Activated CD4-positive, alpha-beta T cell treated with anti-CD3 and anti-CD28 coated beads, Interleukin-2, amount 50 U/mL, for 16 hours (primary cell): ENCODE data around the gene HRH1.
A peak's percentile ranks its signal among the peaks of the same experiment; 100 is the strongest.
"Not testable (repeated sequence)": the region's sequence is repeated elsewhere in the genome, so short reads cannot be mapped to it uniquely, and the experiment has no call there.

Source experiments
- DNase-seq: peaks from one replicate; pipeline ENCODE4 v3.0.0-alpha.2; 2020

The HRH1 gene

GRCh38 chr3:11206953-11207352 lies 52.7 kb downstream of the HRH1 start:
- no peak for DNase-seq

- no peak for DNase-seq
Measured at GRCh38 chr3:11211531-11212298, 57.4 kb downstream of the HRH1 start.

DNA sequence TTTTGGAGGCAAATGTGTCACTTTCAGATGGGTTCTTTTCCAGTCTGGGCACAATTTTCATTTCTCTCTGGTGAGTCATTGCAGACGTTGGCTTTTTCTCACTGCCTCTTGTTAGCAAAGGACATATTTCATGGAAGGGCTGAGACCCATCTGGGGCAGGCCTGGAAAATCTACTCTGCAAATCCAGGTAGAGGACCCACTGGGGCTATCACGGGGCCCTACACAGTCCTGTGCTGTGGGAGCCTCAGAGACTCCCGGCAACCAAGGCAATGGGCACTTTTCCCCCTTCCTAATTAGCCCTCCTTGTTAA lies 58.0 kb downstream of the HRH1 start:
- DNase-seq: no peak

GRCh38 chr3:11212784-11213183 lies 58.5 kb downstream of the HRH1 start:
- DNase-seq: no peak

DNA sequence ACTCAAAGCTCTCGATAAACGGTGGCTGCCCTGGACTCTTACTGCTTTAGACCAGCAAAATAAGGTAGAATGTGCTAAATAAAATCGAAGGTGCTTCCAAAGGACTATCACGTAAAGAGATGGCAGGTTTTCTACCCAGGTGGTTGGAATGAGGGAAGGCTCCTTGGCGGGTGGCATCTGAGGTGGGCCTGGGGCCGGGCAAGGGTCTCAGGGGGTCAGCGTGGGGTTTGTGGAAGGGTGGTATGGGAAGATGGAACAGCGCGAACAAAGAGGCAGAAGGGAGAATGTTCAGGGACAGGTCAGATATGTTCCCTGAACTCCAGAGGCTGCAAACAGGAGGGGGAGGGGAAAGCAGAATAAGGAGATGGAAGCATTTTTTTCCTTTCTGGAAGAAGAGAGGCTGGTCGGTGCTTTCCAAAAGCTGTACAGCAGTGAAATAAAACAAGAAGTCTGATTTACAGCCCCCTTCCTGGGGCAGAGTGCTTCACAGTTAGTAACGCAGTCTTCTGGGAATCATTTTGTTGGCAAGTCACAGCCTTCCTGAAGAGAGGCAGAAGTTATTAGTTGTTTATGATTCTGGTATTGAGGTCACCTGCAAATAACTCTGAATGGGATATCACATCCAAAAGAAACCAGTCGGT lies 59.6 kb downstream of the HRH1 start:
- DNase-seq: no peak

GRCh38 chr3:11214451-11214978 lies 60.2 kb downstream of the HRH1 start:
- no peak for DNase-seq

- DNase-seq: not testable (repeated sequence)
Measured at GRCh38 chr3:11217370-11217769, 63.1 kb downstream of the HRH1 start.

DNA sequence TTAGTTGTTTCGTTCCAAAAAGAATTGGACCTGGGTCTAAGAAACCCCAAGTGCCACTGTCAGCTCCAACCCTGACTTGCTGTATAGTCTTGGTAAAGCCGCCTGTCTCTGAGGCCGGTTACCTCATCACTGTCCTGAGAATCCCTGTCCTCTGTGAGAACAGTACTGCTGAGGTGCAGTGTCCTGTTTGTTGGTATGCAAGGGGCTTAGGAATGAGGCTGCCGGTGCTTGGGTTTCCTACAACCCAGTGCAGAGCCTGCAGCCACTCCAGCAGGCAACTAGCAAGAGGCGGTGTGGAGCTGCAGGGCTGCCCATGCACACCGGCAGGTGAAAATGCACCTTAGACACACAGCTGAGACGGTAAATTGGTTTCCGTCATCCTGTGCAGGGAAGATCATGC lies 65.9 kb downstream of the HRH1 start:
- DNase-seq: no peak

DNA sequence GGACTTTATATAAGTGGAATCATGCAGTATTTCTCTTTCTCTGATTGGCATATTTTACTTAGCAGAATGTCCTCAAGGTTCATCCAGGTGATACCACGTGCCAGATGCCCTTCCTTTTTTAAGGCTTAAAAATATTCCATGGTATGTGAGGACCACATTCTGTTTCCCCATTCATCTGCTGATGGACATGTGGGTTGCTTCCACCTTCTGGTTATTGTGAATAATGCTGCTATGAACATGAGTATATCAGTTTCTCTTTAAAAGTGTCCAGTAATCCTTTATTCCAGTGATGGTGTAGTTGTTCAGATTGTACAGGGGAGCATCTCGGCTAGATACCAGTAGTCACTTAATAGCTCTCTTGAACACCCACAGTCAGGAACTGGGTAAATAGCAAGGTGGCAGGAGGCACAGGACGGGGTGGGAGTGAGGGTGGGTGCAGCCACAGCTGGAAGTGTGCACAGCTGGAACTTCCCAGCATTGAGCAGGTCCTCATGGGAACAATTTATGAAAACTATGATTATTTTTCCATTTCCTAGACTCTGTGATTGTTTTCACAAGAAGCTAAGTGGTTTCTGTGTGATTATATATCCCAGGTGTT lies 67.6 kb downstream of the HRH1 start:
- no peak for DNase-seq

GRCh38 chr3:11224010-11224409 lies 69.7 kb downstream of the HRH1 start:
- no peak for DNase-seq

DNA sequence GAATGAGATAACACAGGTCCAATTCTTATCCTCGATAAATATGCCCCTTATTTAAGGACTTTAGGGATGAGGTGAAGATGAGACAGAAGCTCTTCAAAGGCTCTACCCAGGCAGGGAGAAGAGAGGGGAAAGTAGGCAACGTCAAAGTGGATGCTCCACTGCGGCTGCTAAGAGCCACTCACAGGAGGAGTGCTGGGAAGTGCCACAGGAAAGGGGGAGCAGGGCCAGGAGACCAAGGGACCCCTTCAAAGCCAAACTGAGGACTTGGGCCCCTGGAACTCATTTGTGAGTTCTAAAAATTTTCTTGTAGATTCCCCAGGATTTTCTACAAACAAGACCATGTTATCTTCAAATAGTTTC lies 70.6 kb downstream of the HRH1 start:
- DNase-seq: no peak

DNA sequence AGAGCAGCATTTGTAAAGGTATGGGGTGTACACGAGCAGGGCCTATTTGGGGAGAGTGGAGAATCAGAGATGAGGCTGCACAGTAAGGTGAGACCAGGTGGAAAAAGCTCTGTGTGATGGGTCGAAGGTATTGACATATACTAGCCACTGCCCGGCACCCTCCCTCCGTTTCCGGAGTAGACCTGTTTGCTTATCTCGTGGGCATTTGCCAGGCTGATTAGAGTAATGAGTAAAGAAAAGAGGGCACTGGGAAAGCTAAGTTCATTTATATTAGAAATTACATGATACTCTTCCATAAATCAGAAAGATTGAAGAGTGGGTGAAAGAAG lies 71.7 kb downstream of the HRH1 start:
- no peak for DNase-seq

- DNase-seq: no peak
Measured at GRCh38 chr3:11228041-11228440, 73.7 kb downstream of the HRH1 start.

GRCh38 chr3:11230125-11230524 lies 75.8 kb downstream of the HRH1 start:
- DNase-seq: no peak

DNA sequence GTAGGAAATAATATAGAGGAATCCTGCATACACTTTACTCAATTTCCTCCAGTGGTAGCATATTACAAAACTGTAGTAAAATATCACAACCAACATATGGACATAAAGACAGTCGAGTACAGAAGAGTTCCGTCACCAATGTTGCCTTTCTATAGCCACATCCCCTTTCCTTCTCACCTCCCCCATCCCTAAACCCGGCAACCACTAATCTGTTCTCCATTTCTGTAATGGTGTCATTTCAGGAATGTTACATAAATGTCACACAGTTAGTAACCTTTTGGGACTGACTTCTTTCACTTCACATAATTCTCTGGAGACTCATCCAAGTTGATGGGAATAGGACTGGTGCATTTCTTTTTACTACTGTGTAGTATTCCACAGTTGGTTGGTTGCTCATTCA lies 76.5 kb downstream of the HRH1 start:
- DNase-seq: no peak

GRCh38 chr3:11235385-11235784 lies 81.1 kb downstream of the HRH1 start:
- no peak for DNase-seq

DNA sequence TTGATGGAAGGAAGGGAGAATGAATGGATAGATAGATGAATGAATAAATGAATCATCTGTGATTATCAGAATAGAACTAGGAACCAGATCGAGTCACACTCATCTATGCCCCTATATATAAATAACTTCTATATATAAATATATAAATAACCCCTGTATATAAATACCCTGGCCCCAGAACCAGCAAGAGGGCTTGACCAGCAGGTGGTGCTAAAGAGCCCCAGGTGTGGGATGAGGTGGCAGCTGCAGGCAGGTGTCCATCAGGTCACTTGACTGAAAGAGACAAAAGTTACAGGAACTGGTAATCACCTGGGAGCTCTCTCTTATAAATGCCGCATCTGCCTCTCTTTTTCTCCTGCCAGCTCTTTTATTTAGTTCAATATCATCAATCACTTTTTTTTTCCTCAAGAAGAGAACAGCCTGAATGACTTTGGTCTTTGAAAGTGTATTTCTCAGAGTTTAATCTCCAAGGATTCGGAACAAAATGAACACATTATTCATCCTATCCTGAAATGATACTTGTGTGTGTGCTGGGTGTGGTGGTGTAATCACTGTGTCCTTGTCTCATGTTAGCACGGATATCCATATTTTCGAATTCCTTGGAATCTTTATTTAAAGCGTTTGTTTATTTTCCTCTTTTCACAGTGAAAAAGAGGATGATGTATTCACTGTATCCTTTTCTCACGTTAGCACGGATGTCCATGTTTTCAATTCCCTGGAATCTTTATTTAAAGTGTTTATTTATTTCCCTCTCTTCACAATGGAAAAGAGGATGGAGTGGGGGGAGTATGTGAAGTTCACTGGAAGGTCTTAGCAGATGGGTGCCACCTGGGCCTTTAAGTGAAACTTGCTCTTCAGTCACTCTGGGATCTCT lies 82.5 kb downstream of the HRH1 start:
- DNase-seq: peak; percentile 80

- peak; percentile 88 for DNase-seq
Measured at GRCh38 chr3:11238060-11238459, 83.8 kb downstream of the HRH1 start.

- peak; percentile 91 for DNase-seq
Measured at GRCh38 chr3:11238880-11239279, 84.6 kb downstream of the HRH1 start.

DNA sequence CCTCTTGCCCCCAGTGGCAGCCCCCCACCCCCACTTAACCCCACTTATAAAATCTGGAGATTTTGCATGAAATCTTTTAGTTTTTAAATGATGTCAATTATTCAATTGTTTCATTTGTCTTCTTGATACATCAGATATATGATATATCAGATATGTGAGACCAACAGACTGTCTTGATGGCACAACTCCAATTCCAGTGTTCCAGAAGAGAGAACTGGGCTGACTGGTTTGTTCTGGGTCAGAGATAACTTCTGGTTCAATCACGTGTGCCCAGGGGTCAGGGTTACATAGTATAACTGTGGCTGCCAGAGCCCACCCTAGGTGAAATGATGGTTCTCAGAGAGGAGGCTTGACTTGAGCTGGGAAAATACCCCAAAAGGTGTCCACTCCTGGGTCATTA lies 85.5 kb downstream of the HRH1 start:
- DNase-seq: no peak

- DNase-seq: peak; percentile 63
Measured at GRCh38 chr3:11240496-11240895, 86.2 kb downstream of the HRH1 start.

- no peak for DNase-seq
Measured at GRCh38 chr3:11244121-11244677, 89.9 kb downstream of the HRH1 start.

DNA sequence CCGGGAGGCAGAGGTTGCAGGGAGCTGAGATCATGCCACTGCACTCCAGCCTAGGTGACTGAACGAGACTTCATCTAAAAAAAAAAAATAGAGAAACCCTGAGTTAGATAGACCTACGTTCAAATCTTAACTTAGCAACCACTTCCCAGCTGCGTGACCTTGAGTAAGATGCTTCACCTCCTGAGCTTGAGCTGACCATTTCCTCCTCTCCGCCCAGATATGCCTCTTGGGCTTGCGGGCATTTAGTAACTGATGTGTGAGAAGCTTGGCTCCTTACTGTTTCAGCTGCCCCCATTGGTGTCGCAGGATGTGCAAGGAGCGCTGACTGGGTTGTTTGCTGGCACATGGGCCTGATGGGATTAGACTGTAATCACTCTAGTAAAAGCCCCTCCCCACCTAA lies 91.0 kb downstream of the HRH1 start:
- peak; percentile 36 for DNase-seq
